ENCODE measurements around the gene BFSP2. TPM values are rescaled to one million over a fixed set of nuclear protein-coding genes. Genes with fewer than 3 reads are reported as not detected.
"Not testable (repeated sequence)": the region's sequence is repeated elsewhere in the genome, so short reads cannot be mapped to it uniquely, and the experiment has no call there.

The BFSP2 gene
- total and polyA plus RNA-seq, 7 experiments from 2014 or later = 0.72 TPM; not detected in 6

- H3K9me3 Mint-ChIP-seq; H3K4me3 ChIP-seq (ENCODE audit: low read length); intact Hi-C loops (cut with micrococcal nuclease); H3K36me3 Mint-ChIP-seq; H3K9me3 ChIP-seq (ENCODE audit: control insufficient read depth in 2 of 3, low read length in 3 of 3); DNase-seq; H3K27me3 ChIP-seq (ENCODE audit: control insufficient read depth in 2 of 2, insufficient read depth in 2 of 2, low read length in 2 of 2); H3K27ac ChIP-seq (ENCODE audit: low read depth, low read length); POLR2A ChIA-PET; ATAC-seq; H3K36me3 ChIP-seq (ENCODE audit: control insufficient read depth in 2 of 3, insufficient read depth in 3 of 3, low read length in 3 of 3); H3K4me1 ChIP-seq (ENCODE audit: control insufficient read depth in 2 of 2, insufficient read depth in 2 of 2, low read length in 2 of 2); H3K27me3 Mint-ChIP-seq; CTCF ChIA-PET; H3K4me3 Mint-ChIP-seq; H3K27ac Mint-ChIP-seq; H3K4me1 Mint-ChIP-seq: not testable (repeated sequence)
These were observed 121.1 kb downstream of the BFSP2 start for GRCh38 chr3:133520938-133521337.

- H3K27ac ChIP-seq (ENCODE audit: low read depth, low read length) = no peak overlapping the region
- H3K27ac Mint-ChIP-seq = no peak overlapping the region
- peaks cover 0 to 7% (median 0%) of the 10 kb centered on the region in 7 donors for H3K4me1 Mint-ChIP-seq
- POLR2A ChIA-PET = no interaction called here
- CTCF ChIA-PET = no interaction called here
- H3K4me3 ChIP-seq (ENCODE audit: low read length) = no peak overlapping the region
- peaks cover 0 to 1% (median 0%) of the 10 kb centered on the region in 5 donors for H3K27me3 Mint-ChIP-seq
- no peaks in the 10 kb centered on the region for H3K27me3 ChIP-seq (ENCODE audit: control insufficient read depth in 2 of 2, insufficient read depth in 2 of 2, low read length in 2 of 2)
- no peak overlapping the region for H3K4me3 Mint-ChIP-seq
- DNase-seq = no peak
- no peaks in the 10 kb centered on the region for H3K4me1 ChIP-seq (ENCODE audit: control insufficient read depth in 2 of 2, insufficient read depth in 2 of 2, low read length in 2 of 2)
- H3K9me3 Mint-ChIP-seq = peaks cover 0 to 4% (median 0%) of the 10 kb centered on the region in 11 donors
- H3K36me3 Mint-ChIP-seq = no peaks in the 10 kb centered on the region
- intact Hi-C loops (cut with micrococcal nuclease) = no loop called here
- H3K36me3 ChIP-seq (ENCODE audit: control insufficient read depth in 2 of 3, insufficient read depth in 3 of 3, low read length in 3 of 3) = no peaks in the 10 kb centered on the region
- ATAC-seq = no peak
- H3K9me3 ChIP-seq (ENCODE audit: control insufficient read depth in 2 of 3, low read length in 3 of 3) = no peaks in the 10 kb centered on the region
These were observed 122.1 kb downstream of the BFSP2 start for GRCh38 chr3:133521946-133522345.

- H3K9me3 Mint-ChIP-seq; H3K4me1 Mint-ChIP-seq; intact Hi-C loops (cut with micrococcal nuclease); H3K9me3 ChIP-seq (ENCODE audit: control insufficient read depth in 2 of 3, low read length in 3 of 3); H3K36me3 ChIP-seq (ENCODE audit: control insufficient read depth in 2 of 3, insufficient read depth in 3 of 3, low read length in 3 of 3); DNase-seq; H3K4me3 ChIP-seq (ENCODE audit: low read length); H3K27me3 Mint-ChIP-seq; H3K36me3 Mint-ChIP-seq; ATAC-seq; H3K27me3 ChIP-seq (ENCODE audit: control insufficient read depth in 2 of 2, insufficient read depth in 2 of 2, low read length in 2 of 2); H3K27ac ChIP-seq (ENCODE audit: low read depth, low read length); H3K4me1 ChIP-seq (ENCODE audit: control insufficient read depth in 2 of 2, insufficient read depth in 2 of 2, low read length in 2 of 2); POLR2A ChIA-PET; H3K27ac Mint-ChIP-seq; H3K4me3 Mint-ChIP-seq: not testable (repeated sequence)
- CTCF ChIA-PET = interaction anchor here (0.5 kb wide), 1 partner anchor 988 kb away, joined by 3 read pairs; no protein-coding TSS in a partner anchor
These were observed 123.9 kb downstream of the BFSP2 start for GRCh38 chr3:133523758-133524157.

Other genes starting within 250 kb of the BFSP2 start
- 100 to 1,000 TPM; 179 to 206 (median 200) TPM for gene CDV3, start 173.6 kb downstream of the BFSP2 start, total RNA-seq
- 10 to 100 TPM; 37.4 to 45.4 TPM for gene CDV3, start 173.6 kb downstream of the BFSP2 start, polyA plus RNA-seq